Activated T-helper 9 cell treated with anti-CD3 and anti-CD28 coated beads, Interleukin-2, amount 50 U/mL, for 16 hours (primary cell): ENCODE results near the gene AQP6.
"Not testable (repeated sequence)": the region's sequence is repeated elsewhere in the genome, so short reads cannot be mapped to it uniquely, and the experiment has no call there.

Experiments
- DNase-seq: peaks from one replicate; pipeline ENCODE4 v3.0.0-alpha.2; 2020; ENCODE audit warnings: low read depth

AQP6 gene

GRCh38 chr12:49969651-49970429 is 2.9 kb upstream of the AQP6 start:
- no peak for DNase-seq

- no peak for DNase-seq
Observed at GRCh38 chr12:49970658-49971057, 2.1 kb upstream of the AQP6 start.

GRCh38 chr12:49971141-49971540 is 1.6 kb upstream of the AQP6 start:
- no peak for DNase-seq

- DNase-seq: no peak
Observed at GRCh38 chr12:49972129-49972528, 618 bp upstream of the AQP6 start.

- no peak for DNase-seq
Observed at GRCh38 chr12:49973361-49973830, 649 bp downstream of the AQP6 start.

GRCh38 chr12:49974231-49974675 is 1.5 kb downstream of the AQP6 start:
- DNase-seq: no peak

- no peak for DNase-seq
Observed at GRCh38 chr12:49974677-49975317, 2.0 kb downstream of the AQP6 start.

- DNase-seq: no peak
Observed at GRCh38 chr12:49975318-49975761, 2.6 kb downstream of the AQP6 start.

GRCh38 chr12:49976557-49976956 is 3.8 kb downstream of the AQP6 start:
- no peak for DNase-seq

GRCh38 chr12:49978125-49978524 is 5.4 kb downstream of the AQP6 start:
- no peak for DNase-seq

GRCh38 chr12:49979016-49979586 is 6.4 kb downstream of the AQP6 start:
- DNase-seq: no peak

- DNase-seq: no peak
Observed at GRCh38 chr12:49979791-49980190, 7.0 kb downstream of the AQP6 start.

GRCh38 chr12:49980501-49981349 is 8.0 kb downstream of the AQP6 start:
- DNase-seq: no peak

- no peak for DNase-seq
Observed at GRCh38 chr12:49982246-49983087, 9.7 kb downstream of the AQP6 start.

- no peak for DNase-seq
Observed at GRCh38 chr12:49983892-49984291, 11.1 kb downstream of the AQP6 start.

- no peak for DNase-seq
Observed at GRCh38 chr12:49984476-49985359, 12.0 kb downstream of the AQP6 start.

- DNase-seq: no peak
Observed at GRCh38 chr12:49985981-49986380, 13.2 kb downstream of the AQP6 start.

- not testable (repeated sequence) for DNase-seq
Observed at GRCh38 chr12:49986476-49986875, 13.7 kb downstream of the AQP6 start.

- no peak for DNase-seq
Observed at GRCh38 chr12:49987625-49988303, 15.0 kb downstream of the AQP6 start.

GRCh38 chr12:49989400-49989799 is 16.7 kb downstream of the AQP6 start:
- not testable (repeated sequence) for DNase-seq
